HUES64 (cell line): ENCODE data around the gene RGP1.

ENCODE experiments used
- H3K27ac ChIP-seq: 2 replicates; pipeline ENCODE4 v1.7.0; 2013; ENCODE audit warnings: low read depth, low read length, inconsistent platforms
- H3K27me3 ChIP-seq: 2 replicates; pipeline ENCODE4 v1.6.1; 2013; ENCODE audit warnings: mild to moderate bottlenecking, low read length; ENCODE audit not compliant: insufficient read depth
- H3K36me3 ChIP-seq: 2 replicates; pipeline ENCODE4 v1.6.1; 2013; ENCODE audit warnings: mild to moderate bottlenecking, low read length; ENCODE audit not compliant: insufficient read depth
- H3K4me1 ChIP-seq: 2 replicates; pipeline ENCODE4 v1.6.1; 2013; ENCODE audit warnings: mild to moderate bottlenecking, low read length, moderate library complexity; ENCODE audit not compliant: insufficient read depth
- H3K4me3 ChIP-seq: 2 replicates; pipeline ENCODE4 v1.5.1; 2013; ENCODE audit warnings: mild to moderate bottlenecking, low read length, moderate library complexity
- H3K9ac ChIP-seq: 2 replicates; pipeline ENCODE4 v1.6.1; 2013; ENCODE audit warnings: mild to moderate bottlenecking, low read depth, low read length
- H3K9me3 ChIP-seq: 2 replicates; pipeline ENCODE4 v1.6.1; 2013; ENCODE audit warnings: low read depth, low read length; ENCODE audit not compliant: insufficient read depth
- WGBS: fragments of 150-250, 120-280 bp; methylation state at CpG from one replicate; pipeline ENCODE4 v1.1.7; 2013; ENCODE audit warnings: missing lambda C conversion rate; 5-methylcytosine and 5-hydroxymethylcytosine counted together

RGP1 gene

GRCh38 chr9:35711501-35712428 lies 37.3 kb upstream of the RGP1 start:
- H3K4me3 ChIP-seq, result no peak overlapping the region
- H3K4me1 ChIP-seq, result no peaks in the 10 kb centered on the region
- no peaks in the 10 kb centered on the region for H3K9me3 ChIP-seq
- H3K36me3 ChIP-seq, result peaks cover 92% of the 10 kb centered on the region
- no peaks in the 10 kb centered on the region for H3K27me3 ChIP-seq
- no peak overlapping the region for H3K27ac ChIP-seq
- no peak overlapping the region for H3K9ac ChIP-seq
- whole genome bisulfite sequencing, result 88% methylated on average over 21 of the region's 21 CpGs

GRCh38 chr9:35712762-35713400 lies 36.2 kb upstream of the RGP1 start:
- H3K36me3 ChIP-seq, result peaks cover 92% of the 10 kb centered on the region
- H3K27me3 ChIP-seq, result no peaks in the 10 kb centered on the region
- H3K4me3 ChIP-seq, result no peak overlapping the region
- no peaks in the 10 kb centered on the region for H3K4me1 ChIP-seq
- 93% methylated on average over 11 of the region's 11 CpGs for WGBS
- no peak overlapping the region for H3K27ac ChIP-seq
- H3K9me3 ChIP-seq, result no peaks in the 10 kb centered on the region
- H3K9ac ChIP-seq, result no peak overlapping the region

GRCh38 chr9:35713578-35713977 lies 35.5 kb upstream of the RGP1 start:
- Histone ChIP-seq H3K9ac (no peak overlapping the region), H3K27ac (no peak overlapping the region), H3K4me3 (no peak overlapping the region), H3K9me3 (no peaks in the 10 kb centered on the region), H3K4me1 (no peaks in the 10 kb centered on the region), H3K36me3 (peaks cover 92% of the 10 kb centered on the region), H3K27me3 (no peaks in the 10 kb centered on the region)
- WGBS, result 93% methylated on average over 3 of the region's 3 CpGs

- Histone ChIP-seq H3K4me1 (no peaks in the 10 kb centered on the region), H3K9me3 (no peaks in the 10 kb centered on the region), H3K36me3 (peaks cover 92% of the 10 kb centered on the region), H3K4me3 (no peak overlapping the region), H3K27me3 (no peaks in the 10 kb centered on the region), H3K27ac (no peak overlapping the region), H3K9ac (no peak overlapping the region)
- WGBS, result 94% methylated on average over 6 of the region's 6 CpGs
Measured at GRCh38 chr9:35714123-35714522, 35.0 kb upstream of the RGP1 start.

- 97% methylated on average over 13 of the region's 13 CpGs for WGBS
- Histone ChIP-seq H3K4me3 (no peak overlapping the region), H3K9me3 (no peaks in the 10 kb centered on the region), H3K36me3 (peaks cover 94% of the 10 kb centered on the region), H3K27ac (peak overlapping the region; percentile 31; the same call in 1 of the 2 replicates), H3K9ac (no peak overlapping the region), H3K27me3 (no peaks in the 10 kb centered on the region), H3K4me1 (no peaks in the 10 kb centered on the region)
Measured at GRCh38 chr9:35714579-35715252, 34.4 kb upstream of the RGP1 start.

- Histone ChIP-seq H3K36me3 (peaks cover 97% of the 10 kb centered on the region), H3K4me1 (no peaks in the 10 kb centered on the region), H3K27ac (no peak overlapping the region), H3K4me3 (no peak overlapping the region), H3K9ac (no peak overlapping the region), H3K27me3 (no peaks in the 10 kb centered on the region), H3K9me3 (no peaks in the 10 kb centered on the region)
- 98% methylated on average over 4 of the region's 4 CpGs for WGBS
Measured at GRCh38 chr9:35716230-35716629, 32.9 kb upstream of the RGP1 start.

- Histone ChIP-seq H3K36me3 (peaks cover 98% of the 10 kb centered on the region), H3K27me3 (no peaks in the 10 kb centered on the region), H3K27ac (no peak overlapping the region), H3K4me1 (no peaks in the 10 kb centered on the region), H3K9me3 (no peaks in the 10 kb centered on the region), H3K9ac (no peak overlapping the region; the same call in 1 of the 2 replicates), H3K4me3 (no peak overlapping the region)
- 95% methylated on average over 14 of the region's 14 CpGs for WGBS
Measured at GRCh38 chr9:35717132-35717870, 31.8 kb upstream of the RGP1 start.

- H3K36me3 ChIP-seq, result peaks cover 97% of the 10 kb centered on the region
- no peak overlapping the region for H3K4me3 ChIP-seq
- no peaks in the 10 kb centered on the region for H3K4me1 ChIP-seq
- WGBS, result 96% methylated on average over 15 of the region's 15 CpGs
- no peaks in the 10 kb centered on the region for H3K9me3 ChIP-seq
- H3K9ac ChIP-seq, result no peak overlapping the region
- no peaks in the 10 kb centered on the region for H3K27me3 ChIP-seq
- H3K27ac ChIP-seq, result no peak overlapping the region
Measured at GRCh38 chr9:35718721-35719511, 30.2 kb upstream of the RGP1 start.

- no peaks in the 10 kb centered on the region for H3K27me3 ChIP-seq
- no peaks in the 10 kb centered on the region for H3K9me3 ChIP-seq
- H3K36me3 ChIP-seq, result peaks cover 97% of the 10 kb centered on the region
- WGBS, result 93% methylated on average over 4 of the region's 4 CpGs
- H3K9ac ChIP-seq, result no peak overlapping the region
- H3K4me1 ChIP-seq, result no peaks in the 10 kb centered on the region
- H3K4me3 ChIP-seq, result no peak overlapping the region
- no peak overlapping the region for H3K27ac ChIP-seq
Measured at GRCh38 chr9:35719546-35719945, 29.5 kb upstream of the RGP1 start.

GRCh38 chr9:35723426-35723825 lies 25.7 kb upstream of the RGP1 start:
- WGBS, result 91% methylated on average over 2 of the region's 2 CpGs
- no peak overlapping the region for H3K9ac ChIP-seq
- H3K4me3 ChIP-seq, result no peak overlapping the region
- H3K27me3 ChIP-seq, result no peaks in the 10 kb centered on the region
- peaks cover 69% of the 10 kb centered on the region for H3K36me3 ChIP-seq
- no peaks in the 10 kb centered on the region for H3K9me3 ChIP-seq
- H3K27ac ChIP-seq, result no peak overlapping the region
- H3K4me1 ChIP-seq, result peaks cover 19% of the 10 kb centered on the region
